ENCODE results near the gene RPS23. TPM values are rescaled to one million over a fixed set of nuclear protein-coding genes. Genes with fewer than 3 reads are reported as not detected.

The RPS23 gene
- total and polyA plus RNA-seq, 2 donors = 4,705 to 5,283 TPM

DNA sequence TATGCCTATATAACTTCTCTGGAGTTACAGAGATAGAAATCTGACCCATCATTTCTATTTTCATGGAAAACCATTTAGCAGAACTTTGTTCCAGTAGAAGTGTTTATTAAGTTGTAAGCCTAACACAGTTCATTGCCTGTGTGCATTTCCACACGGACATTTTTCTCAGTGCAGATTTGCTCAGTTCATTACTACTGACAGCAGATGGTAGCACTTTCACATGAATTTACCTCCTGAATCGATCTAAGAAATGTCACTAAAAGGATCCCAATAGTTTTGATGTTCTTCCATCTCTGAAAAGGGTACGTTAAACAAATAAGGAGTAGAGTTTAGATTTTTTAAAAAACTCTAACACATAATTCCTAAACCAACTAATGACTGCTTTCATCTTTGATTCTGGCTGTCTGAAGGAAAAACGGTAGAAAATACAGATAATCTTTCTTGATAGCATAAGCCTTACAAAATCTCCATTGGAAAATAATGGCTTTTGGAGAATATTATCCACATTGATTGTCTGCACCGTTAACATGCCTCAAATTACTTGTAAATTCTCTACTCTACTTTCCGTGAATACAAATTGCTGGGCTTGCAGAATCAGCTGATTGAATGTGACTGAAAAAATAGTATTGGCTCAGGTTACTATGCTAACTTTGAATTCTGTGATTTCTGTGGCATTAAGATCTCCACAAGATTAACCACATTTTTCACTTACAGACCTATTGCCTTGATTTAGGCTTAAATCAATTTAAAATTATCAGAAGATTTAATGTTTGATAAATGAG lies 33.1 kb downstream of the RPS23 start:
- Histone ChIP-seq H3K27ac (ENCODE audit: low read depth in 1 of 2, low read length in 1 of 2) (no peak overlapping the region), H3K4me1 (ENCODE audit: control insufficient read depth in 2 of 2, insufficient read depth in 2 of 2, low read length in 2 of 2) (no peaks in the 10 kb centered on the region), H3K27me3 (ENCODE audit: control insufficient read depth in 2 of 2, insufficient read depth in 1 of 2, low read length in 1 of 2) (no peaks in the 10 kb centered on the region), H3K36me3 (ENCODE audit: control insufficient read depth in 2 of 2, insufficient read depth in 2 of 2, low read length in 1 of 2) (no peaks in the 10 kb centered on the region), H3K9me3 (ENCODE audit: control insufficient read depth in 2 of 2, insufficient read depth in 1 of 2, low read length in 1 of 2) (no peaks in the 10 kb centered on the region), H3K4me3 (ENCODE audit: low read length in 2 of 2) (no peak overlapping the region)
- DNase-seq (ENCODE audit: low read depth in 6 of 9, low spot score in 9 of 9) = no peak
- WGBS = 80% methylated on average over 6 of the region's 6 CpGs

DNA sequence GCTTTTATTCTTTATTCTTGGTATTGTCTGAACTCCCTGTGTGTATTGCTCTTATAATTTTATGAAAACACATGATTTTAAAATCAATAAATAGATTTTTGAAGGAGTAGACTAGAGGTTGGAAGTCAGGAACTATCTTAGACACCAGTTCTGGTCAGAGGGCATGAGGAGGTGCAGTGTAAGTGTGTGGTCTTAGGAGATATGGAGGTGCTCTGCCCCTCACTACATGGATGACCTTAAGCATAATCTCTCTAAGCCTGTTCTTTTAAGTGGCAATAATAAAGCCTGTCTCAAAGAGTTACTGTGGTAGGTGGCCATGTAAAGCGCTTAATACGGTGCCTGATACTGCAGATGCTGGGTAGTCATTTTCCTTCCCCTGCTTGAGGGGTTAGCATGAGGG lies 34.0 kb downstream of the RPS23 start:
- no peak overlapping the region for H3K4me3 ChIP-seq (ENCODE audit: low read length in 2 of 2)
- no peaks in the 10 kb centered on the region for H3K4me1 ChIP-seq (ENCODE audit: control insufficient read depth in 2 of 2, insufficient read depth in 2 of 2, low read length in 2 of 2)
- no peak overlapping the region for H3K27ac ChIP-seq (ENCODE audit: low read depth in 1 of 2, low read length in 1 of 2)
- no peak for DNase-seq (ENCODE audit: low read depth in 6 of 9, low spot score in 9 of 9)
- WGBS = 98% methylated on average over 2 of the region's 2 CpGs
- no peaks in the 10 kb centered on the region for H3K36me3 ChIP-seq (ENCODE audit: control insufficient read depth in 2 of 2, insufficient read depth in 2 of 2, low read length in 1 of 2)
- H3K27me3 ChIP-seq (ENCODE audit: control insufficient read depth in 2 of 2, insufficient read depth in 1 of 2, low read length in 1 of 2) = no peaks in the 10 kb centered on the region
- H3K9me3 ChIP-seq (ENCODE audit: control insufficient read depth in 2 of 2, insufficient read depth in 1 of 2, low read length in 1 of 2) = no peaks in the 10 kb centered on the region

DNA sequence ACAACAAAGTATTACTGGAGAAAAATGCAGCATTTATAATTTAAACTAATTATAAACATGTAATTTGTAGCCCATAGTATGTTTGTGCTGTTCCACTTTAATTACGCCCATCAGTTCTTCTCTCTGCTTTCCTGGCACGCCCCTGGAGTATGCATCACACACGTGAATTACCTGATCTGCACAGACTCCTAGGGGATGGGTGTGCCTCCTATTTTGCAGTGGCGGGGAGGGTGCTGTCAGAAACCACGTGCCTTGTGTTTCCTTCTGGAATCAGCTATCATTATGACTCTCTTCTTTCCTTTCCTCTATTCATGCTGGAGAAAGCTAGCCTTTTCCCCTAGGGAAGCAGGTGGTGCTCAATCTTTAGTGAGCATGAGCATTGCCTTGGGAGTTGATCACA lies 43.3 kb downstream of the RPS23 start:
- 90% methylated on average over 5 of the region's 5 CpGs for WGBS
- Histone ChIP-seq H3K9me3 (ENCODE audit: control insufficient read depth in 2 of 2, insufficient read depth in 1 of 2, low read length in 1 of 2) (no peaks in the 10 kb centered on the region), H3K36me3 (ENCODE audit: control insufficient read depth in 2 of 2, insufficient read depth in 2 of 2, low read length in 1 of 2) (no peaks in the 10 kb centered on the region), H3K4me1 (ENCODE audit: control insufficient read depth in 2 of 2, insufficient read depth in 2 of 2, low read length in 2 of 2) (no peaks in the 10 kb centered on the region), H3K27ac (ENCODE audit: low read depth in 1 of 2, low read length in 1 of 2) (no peak overlapping the region), H3K27me3 (ENCODE audit: control insufficient read depth in 2 of 2, insufficient read depth in 1 of 2, low read length in 1 of 2) (no peaks in the 10 kb centered on the region), H3K4me3 (ENCODE audit: low read length in 2 of 2) (no peak overlapping the region)
- no peak for DNase-seq (ENCODE audit: low read depth in 6 of 9, low spot score in 9 of 9)

DNA sequence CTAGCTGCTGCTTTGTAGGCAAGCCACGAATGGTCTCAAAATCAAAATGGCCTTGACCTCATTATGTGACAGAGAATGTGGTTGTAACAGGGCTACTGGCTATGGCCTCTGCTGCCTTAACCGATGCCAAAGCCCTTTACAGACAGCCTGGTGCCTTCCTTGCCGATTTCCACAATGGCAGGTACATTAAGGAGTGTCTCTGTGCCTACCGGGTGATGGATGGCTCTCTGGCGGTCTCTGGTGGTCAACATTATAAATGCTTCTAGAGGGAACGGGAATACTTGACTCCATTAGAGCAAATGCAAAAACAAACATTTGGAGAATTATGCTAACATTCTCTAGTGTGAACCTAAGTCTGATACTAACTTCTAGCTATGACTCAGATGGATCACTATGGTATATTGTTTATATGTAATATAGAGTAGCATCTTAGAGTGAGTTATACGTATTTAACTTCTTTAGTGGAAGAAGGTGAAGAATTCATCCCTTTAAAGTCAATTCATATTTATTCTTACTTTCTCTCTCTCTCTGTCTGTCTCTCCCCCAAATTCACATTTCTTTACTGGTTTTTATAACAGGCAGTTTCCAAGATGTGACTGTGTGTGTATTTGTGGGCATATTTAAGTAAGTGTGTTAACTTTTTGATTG lies 52.5 kb downstream of the RPS23 start:
- no peaks in the 10 kb centered on the region for H3K4me1 ChIP-seq (ENCODE audit: control insufficient read depth in 2 of 2, insufficient read depth in 2 of 2, low read length in 2 of 2)
- no peak overlapping the region for H3K27ac ChIP-seq (ENCODE audit: low read depth in 1 of 2, low read length in 1 of 2)
- no peaks in the 10 kb centered on the region for H3K27me3 ChIP-seq (ENCODE audit: control insufficient read depth in 2 of 2, insufficient read depth in 1 of 2, low read length in 1 of 2)
- H3K9me3 ChIP-seq (ENCODE audit: control insufficient read depth in 2 of 2, insufficient read depth in 1 of 2, low read length in 1 of 2) = no peaks in the 10 kb centered on the region
- H3K4me3 ChIP-seq (ENCODE audit: low read length in 2 of 2) = no peak overlapping the region
- WGBS = 36% methylated on average over 7 of the region's 7 CpGs
- DNase-seq (ENCODE audit: low read depth in 6 of 9, low spot score in 9 of 9) = peak; percentile 39 to 83 (median 68)
- no peaks in the 10 kb centered on the region for H3K36me3 ChIP-seq (ENCODE audit: control insufficient read depth in 2 of 2, insufficient read depth in 2 of 2, low read length in 1 of 2)
